Activated CD4-positive, CD25-positive, alpha-beta regulatory T cell treated with anti-CD3 and anti-CD28 coated beads, Interleukin-2, amount 50 U/mL, for 16 hours (primary cell): Measurements from ENCODE around the gene LARP1B.
"Not testable (repeated sequence)": the region's sequence is repeated elsewhere in the genome, so short reads cannot be mapped to it uniquely, and the experiment has no call there.

Source experiments
- DNase-seq: peaks from one replicate; pipeline ENCODE4 v3.0.0-alpha.2; 2020; ENCODE audit warnings: low read depth, low spot score

LARP1B gene

DNA sequence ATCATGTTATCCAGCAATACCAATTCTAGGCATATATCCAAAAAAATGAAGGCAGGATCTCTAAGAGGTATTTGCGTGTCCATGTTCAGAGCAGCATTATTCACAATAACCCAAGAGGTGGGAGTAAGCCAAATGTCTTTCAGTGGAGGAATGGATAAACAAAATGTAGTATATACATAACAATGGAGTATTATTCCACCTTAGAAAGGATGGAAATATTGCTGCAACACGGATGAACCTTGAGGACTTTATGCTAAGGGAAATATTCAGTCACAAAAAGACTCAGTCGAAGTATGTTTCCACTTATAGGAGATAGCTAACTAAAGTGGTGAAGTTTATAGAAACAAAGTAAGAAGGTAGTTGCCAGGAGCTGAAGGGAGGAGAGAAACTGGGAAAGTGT, 74.3 kb downstream of the LARP1B start:
- DNase-seq = no peak

DNA sequence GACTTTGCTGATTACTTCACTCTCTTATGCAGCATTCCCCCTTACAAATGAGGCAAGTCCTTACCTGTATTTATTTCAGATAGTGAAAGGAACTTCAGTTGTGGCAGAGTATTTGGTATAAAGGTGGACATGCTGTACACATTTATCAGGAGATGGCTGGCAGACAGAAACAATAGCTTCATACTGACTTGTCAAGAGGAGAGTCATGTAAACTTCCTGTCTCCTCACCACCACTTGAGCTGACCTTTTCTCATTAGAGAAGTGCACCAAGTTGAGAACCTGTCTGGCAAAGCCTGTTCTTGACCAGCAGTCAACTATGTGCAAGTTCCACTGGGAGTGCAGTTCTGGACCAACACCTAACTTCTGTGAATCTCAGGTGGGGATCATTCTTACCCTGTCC, 80.8 kb downstream of the LARP1B start:
- DNase-seq = no peak

- DNase-seq = no peak
These were observed 84.6 kb downstream of the LARP1B start for GRCh38 chr4:128145727-128146126.

- DNase-seq = no peak
These were observed 92.7 kb downstream of the LARP1B start for GRCh38 chr4:128153800-128154199.

- no peak for DNase-seq
These were observed 94.2 kb downstream of the LARP1B start for GRCh38 chr4:128155231-128155855.

DNA sequence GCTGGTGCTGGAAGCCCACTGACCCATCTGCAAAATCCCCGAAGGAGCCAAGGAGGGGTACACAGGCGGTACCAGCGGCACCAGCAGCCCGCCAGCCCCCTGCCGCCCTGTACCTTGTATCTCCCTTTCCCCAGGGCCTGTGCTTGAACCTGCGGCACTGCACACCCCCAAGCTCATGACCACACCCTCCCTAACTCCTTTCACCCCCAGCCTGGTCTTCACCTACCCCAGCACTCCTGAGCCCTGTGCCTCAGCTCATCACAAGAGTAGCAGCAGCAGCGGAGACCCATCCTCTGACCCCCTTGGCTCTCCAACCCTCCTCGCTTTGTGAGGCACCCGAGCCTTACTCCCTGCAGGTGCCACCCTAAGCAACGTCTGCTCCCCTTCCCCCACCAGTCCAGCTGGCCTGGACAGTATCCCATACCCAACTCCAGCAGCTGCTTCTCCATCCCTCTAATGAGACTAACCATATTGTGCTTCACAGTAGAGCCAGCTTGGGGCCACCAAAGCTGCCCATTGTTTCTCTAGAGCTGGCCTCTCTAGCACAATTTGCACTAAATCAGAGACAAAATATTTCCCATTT, 94.9 kb downstream of the LARP1B start:
- no peak for DNase-seq

GRCh38 chr4:128156472-128156871, 95.4 kb downstream of the LARP1B start:
- not testable (repeated sequence) for DNase-seq

DNA sequence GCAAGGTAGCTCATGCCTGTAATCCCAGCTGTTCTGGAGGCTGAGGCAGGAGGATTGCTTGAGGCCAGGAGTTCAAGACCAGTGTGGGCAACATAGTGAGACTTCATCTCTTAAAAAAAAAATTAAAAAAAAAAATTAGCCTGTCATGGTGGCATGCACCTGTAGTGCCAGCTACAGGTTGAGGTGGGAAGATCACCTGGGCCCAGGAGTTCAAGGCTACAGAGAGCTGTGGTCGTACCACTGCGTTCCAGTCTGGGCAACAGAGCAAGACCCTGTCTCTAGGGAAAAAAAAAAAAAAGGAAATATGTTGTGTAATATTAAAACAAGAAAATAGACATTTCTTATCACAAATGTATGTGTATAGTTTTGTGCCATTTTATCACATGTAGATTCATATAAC, 97.8 kb downstream of the LARP1B start:
- no peak for DNase-seq

- DNase-seq = no peak
These were observed 98.9 kb downstream of the LARP1B start for GRCh38 chr4:128159967-128160366.

DNA sequence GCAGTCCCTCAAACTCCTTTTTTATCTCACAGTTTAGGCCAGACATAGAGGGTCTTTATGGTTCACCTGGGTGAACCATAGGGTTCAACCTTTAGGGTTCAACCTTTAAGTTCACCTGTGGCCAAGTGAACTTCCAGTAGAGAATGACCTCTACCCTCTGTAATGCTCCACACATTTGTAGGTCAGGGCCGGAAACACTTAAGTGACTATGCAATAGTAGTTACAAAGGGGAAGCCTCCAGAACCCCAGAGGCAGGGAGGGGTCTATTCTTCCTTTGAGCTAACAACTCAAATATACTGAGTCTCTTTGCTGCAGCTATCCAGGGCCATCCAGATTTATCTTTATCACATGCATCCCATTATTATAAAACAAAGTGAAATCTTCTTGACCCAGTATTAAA, 100.0 kb downstream of the LARP1B start:
- no peak for DNase-seq

DNA sequence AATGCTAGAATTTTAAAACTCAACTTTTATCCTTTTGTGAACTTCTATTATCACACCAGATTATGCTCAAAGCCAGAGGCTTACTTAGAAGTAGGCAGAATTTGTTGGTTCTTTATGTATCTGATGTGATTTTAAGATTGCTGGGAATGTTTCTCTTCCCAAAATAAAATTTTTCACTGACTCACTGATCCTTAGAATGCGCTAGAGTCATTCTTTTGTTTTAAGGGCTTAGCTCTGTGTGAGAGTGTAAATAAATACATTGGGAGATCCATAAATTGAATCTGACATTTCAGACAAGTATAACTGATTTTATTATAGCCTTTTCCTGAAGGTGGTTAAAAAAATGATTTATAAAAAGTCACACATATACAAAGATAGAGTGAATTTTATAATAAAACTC, 101.3 kb downstream of the LARP1B start:
- DNase-seq = no peak

DNA sequence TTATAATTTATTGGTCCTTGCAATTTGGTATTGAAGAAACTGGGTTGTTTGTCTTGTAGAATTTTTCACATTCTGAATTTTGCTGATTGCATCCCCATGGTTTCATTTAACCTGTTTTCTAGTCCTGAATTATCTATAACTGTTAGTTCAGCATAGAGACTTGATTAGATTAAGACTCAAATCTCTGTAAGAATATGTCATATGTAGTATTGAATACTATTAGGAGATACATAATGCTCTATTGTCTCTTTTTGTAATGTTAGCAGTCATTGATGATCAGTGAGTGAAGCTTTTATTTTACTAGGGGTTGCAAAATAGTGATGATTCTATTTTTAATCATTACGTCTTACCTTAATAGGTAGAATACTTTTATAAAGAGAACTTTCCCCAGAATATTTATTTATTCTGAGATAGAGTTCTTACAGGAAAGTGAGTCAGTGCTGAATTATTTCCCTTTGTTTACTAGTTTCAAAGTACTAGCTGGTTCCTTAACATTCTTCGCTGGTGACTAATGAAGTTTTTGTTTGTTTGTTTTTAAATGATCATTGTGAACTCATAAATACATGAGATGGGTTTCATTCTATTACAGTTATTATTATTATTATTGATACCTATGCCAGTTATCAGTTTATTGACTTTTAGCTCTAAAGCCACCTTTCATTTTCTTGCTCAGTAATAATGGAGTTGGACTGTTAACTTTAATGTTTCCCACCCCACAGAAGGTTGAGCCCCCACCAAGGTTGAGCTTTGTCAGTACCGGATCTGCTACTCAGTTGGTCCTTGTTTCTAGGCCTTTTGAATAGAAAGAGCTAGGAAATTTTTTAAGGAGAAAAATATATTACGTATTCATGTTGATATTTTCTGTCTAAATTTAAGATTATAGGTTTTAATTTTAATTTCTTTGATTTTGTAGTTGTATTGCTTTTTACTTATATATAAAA, 102.3 kb downstream of the LARP1B start:
- DNase-seq = no peak

DNA sequence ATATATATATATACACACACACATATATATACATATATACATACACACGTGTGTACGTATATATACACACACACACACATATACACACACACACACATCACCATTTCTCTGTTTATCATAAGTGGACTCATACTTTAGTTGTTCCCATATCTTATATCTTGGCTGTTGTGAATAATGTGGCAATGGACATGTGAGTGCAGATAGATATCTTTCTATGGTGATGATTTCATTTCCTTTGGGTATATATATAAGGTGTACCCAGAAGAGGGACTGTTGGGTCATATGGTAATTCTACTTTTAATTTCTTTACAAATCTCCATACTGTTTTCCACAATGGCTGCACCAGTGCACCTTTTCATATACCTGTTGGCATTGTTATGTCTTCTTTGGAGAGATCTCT, 105.9 kb downstream of the LARP1B start:
- no peak for DNase-seq

GRCh38 chr4:128168701-128169100, 107.6 kb downstream of the LARP1B start:
- DNase-seq = no peak

- no peak for DNase-seq
These were observed 108.1 kb downstream of the LARP1B start for GRCh38 chr4:128169245-128169644.

DNA sequence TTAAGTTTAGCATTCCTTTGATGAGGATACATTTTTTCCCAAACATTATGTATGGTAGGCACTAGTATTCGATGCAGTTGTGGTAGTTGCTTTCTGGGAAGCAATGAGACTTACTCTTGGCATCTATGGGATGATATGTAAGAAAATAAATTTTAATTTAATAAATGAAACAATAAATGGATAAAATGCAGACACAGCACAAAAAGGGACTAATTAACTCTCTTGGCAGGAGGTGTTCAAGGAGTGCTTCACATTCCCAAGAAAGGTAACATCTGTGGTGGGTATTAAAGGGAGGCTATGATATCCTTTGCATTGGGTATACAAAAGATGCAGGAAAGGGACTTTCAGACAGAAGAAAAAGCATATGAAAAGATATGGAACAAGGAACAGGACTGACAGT, 115.5 kb downstream of the LARP1B start:
- no peak for DNase-seq

- DNase-seq = no peak
These were observed 116.4 kb downstream of the LARP1B start for GRCh38 chr4:128177498-128177897.

DNA sequence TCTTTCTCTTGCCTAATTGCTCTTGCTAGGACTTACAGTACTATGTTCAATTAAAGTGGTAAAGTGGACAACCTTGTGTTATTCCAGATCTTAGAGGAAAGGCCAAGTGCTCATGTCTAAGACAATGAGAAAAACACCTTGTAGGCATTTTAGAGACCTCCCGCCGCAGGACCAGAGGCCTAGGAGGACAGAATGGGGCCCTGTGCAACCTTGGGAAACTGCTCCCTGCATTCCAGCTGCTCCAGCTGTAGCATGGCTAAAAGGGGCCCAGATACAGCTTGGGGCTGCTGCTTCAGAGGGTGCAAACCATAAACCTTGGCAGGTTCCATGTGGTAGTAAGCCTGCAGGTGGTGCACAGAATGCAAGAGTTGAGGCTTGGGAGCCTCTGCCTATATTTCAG, 125.5 kb downstream of the LARP1B start:
- DNase-seq = no peak

GRCh38 chr4:128191115-128191781, 130.1 kb downstream of the LARP1B start:
- peak; percentile 53 for DNase-seq

DNA sequence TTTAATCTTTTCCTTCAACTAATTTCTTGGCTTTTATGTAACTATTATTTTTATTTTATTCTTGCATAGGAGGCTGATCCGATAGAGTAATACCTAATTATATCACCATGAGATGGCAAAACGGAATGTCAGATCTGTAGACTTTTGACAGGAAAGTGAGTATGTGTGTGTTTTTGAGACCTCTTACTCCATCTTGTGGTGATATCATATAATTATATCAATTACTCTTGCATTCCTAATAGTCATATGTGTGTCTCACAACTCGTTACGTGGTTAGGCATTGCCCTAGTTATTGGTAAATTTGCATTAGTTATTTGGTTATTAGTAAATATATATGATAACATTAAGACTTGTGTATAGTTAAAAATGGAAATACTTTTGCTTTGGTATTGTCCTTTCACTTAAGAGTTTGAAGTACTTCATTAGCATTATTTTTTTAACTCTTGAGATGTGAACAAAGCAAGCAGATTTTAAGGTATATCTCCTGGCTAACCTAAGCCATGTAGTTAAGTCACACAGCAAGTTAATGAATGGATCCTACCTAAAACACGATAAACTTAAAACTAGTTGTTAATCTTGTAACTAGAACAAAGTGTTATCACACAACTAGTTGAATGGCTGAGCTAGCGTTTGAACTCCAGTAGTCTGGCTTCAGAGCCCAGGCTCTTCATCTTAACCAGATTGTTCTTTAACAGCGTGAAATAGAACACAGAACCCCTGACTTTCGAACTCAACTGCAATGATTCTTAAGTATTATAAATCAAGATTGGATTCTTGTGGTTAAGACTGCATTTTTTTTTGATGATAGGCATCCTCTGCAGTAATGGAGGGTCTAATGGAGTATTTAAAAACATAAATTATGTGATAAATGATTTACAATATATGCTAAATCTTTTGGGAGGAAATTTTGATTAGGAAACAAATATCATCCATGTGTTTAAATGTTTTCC, 159.4 kb downstream of the LARP1B start:
- no peak for DNase-seq

DNA sequence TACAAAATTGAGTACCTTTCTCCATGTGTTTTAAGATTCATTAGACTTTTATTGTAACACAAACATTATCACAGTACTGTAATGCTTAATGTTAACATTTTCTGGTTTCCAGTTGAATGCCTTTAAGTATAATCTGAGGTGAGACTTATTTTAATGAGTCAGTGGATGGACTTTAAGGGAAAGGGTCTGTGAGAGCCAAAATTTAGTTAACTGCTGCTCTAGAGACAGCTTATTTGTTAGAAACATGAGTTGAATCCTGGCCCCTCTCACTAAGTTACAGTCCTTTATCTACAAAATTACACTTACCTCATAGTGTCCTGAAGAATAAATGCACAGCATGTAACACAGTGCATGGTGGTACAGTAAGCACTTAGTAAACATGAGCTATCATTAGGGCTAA, 160.5 kb downstream of the LARP1B start:
- DNase-seq = no peak
